Psoas muscle (tissue), 8 donors: ENCODE measurements around the gene TMED7. TPM values are rescaled to one million over a fixed set of nuclear protein-coding genes. Genes with fewer than 3 reads are reported as not detected.

Experiments used
- ATAC-seq, 4 donors: fragments of 200-7000 bp; cut with Tn5 transposase; one replicate each; pipeline ENCODE4 v1.9.1; 2020; ENCODE audit warnings: moderate library complexity in 3 of 4, mild to moderate bottlenecking in 2 of 4
- DNase-seq, 2 donors: peaks; one replicate each; pipeline ENCODE4 v3.0.0-alpha.2; 2020
- H3K27ac ChIP-seq: fragments of 200-600 bp; one replicate; pipeline ENCODE4 v1.8.0; 2022
- H3K27me3 ChIP-seq, 3 donors: fragments of 200-600 bp in 1 of 3; one replicate each; pipeline versions ENCODE4 v1.6.1 to v1.8.0; 2013 to 2022; ENCODE audit warnings: low read length in 2 of 3, mild to moderate bottlenecking in 2 of 3, moderate library complexity in 1 of 3; ENCODE audit not compliant: insufficient read depth in 3 of 3
- H3K36me3 ChIP-seq, 2 donors: fragments of 200-600 bp in 1 of 2; one replicate each; pipeline versions ENCODE4 v1.6.1 to v1.8.0; 2013 to 2022; ENCODE audit warnings: low read depth in 1 of 2, mild to moderate bottlenecking in 1 of 2, moderate library complexity in 1 of 2; ENCODE audit not compliant: insufficient read depth in 1 of 2
- H3K4me1 ChIP-seq: fragments of 200-600 bp; one replicate; pipeline ENCODE4 v1.8.0; 2022
- H3K4me3 ChIP-seq: fragments of 200-600 bp; one replicate; pipeline ENCODE4 v1.8.0; 2022; ENCODE audit warnings: mild to moderate bottlenecking
- H3K9me3 ChIP-seq: fragments of 200-600 bp; one replicate; pipeline ENCODE4 v1.8.0; 2022
- WGBS, 3 donors: extraction: QIAGEN DNeasy Blood & Tissue Kit; methylation state at CpG; one replicate each; pipeline versions ENCODE4 v1.1.6 to v1.1.7; 2013; 5-methylcytosine and 5-hydroxymethylcytosine counted together
- intact Hi-C, 2 donors: fragments of 100-400 bp; cut with DNase I; formaldehyde crosslinking; loops; one replicate each; pipeline versions ENCODE4 v1.11.0 to v1.14.2; 2022
- polyA plus RNA-seq, 3 donors: library from polyadenylated mRNA; stranded (reverse); fragments of 200-250 nt; gene quantifications; one replicate each; pipeline ENCODE4 v1.2.3, GENCODE V29; 2013
- total RNA-seq, 4 donors: library from RNA; stranded (reverse); fragmentation: NEBNext Ultra II Directional in 2 of 4; extraction: Animal tissue kit (Norgen Biotek cat#: 25700) in 2 of 4; gene quantifications; one replicate each; pipeline versions ENCODE4 v1.2.1 to v1.2.4, GENCODE V29; 2021 to 2023
- TF ChIP-seq, protein P1 (sequence below): fragments of 200-600 bp; IDR thresholded peaks from one replicate; pipeline ENCODE4 v1.8.0; 2022; ENCODE audit warnings: antibody characterized with exemption
- donor health status: healthy with polysubstance abuse.
- donor health status: DM: no; HTN: no; CAD: no; lungs with moderate emphysema.
- donor health status: Bipolar disorder and iron deficiency.
- donor health status: healthy.
- donor health status: DM: yes; HTN: yes; CAD: no.
- donor health status: DM: no; HTN: no; CAD: no.
- donor health status: DM: no; HTN: no; CAD: no.
- donor health status: DM: yes; HTN: yes; CAD: no.

Gene TMED7
- total and polyA plus RNA-seq, 7 donors = 18.3 to 59.0 (median 34.2) TPM

DNA sequence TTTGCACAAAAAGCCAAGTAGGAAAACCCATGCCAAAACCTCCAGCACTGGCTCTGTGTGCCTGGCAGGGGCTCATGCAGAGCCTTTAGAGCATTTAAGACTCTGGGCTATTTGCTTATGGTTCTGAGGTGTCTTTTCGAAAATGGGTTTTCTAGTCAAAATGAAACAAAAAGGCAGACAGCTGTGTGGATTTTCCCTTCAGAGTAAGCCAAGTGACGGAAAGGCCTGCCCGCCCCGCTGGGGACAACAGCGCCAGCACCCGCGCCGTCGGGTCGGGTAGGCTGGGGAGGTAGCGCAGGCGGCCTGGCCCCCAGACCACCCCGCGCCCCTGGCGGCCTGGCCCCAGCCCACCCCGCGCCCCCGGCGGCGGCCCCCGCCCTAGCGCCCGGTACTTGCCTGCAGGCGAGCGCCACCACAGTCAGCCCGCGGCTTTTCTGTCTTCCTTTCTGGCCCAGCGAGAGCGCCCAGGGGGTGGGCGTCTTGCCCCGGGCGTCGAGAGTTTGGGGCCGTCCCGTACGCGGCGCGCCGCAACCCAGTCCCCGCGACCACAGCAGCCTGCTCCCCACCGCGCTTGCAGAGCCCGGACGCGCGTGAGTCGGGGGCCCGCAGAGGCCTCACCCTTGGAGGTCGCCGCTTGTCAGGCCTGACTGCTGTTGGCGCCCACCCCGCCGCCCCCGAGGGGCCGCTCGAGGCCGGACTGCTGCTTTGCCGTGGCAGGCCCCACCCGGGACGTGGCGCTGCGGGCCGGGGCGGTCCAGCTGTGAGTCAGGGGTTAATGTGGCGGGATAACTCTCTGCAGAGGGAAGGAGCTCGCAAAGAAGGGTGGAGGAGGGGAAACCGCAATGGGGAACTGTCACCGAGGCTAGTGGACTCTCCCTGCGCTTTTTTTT, 23.9 kb downstream of the TMED7 start, which contains the start of gene TICAM2:
TSS of gene TICAM2 (minus strand) at position 779 of the 890 bp plus-strand sequence. CDS start 21,223 bp downstream, outside the sequence.
- intact Hi-C loops = loop anchor here in 1 of 2 donors (2.0 kb wide), 1 partner anchor 23 kb away; no protein-coding TSS in a partner anchor
- H3K27ac ChIP-seq = peak within 1 kb of the TSS; percentile 95
- DNase-seq (peak; percentile 67 to 81), ATAC-seq (peak; percentile 86 to 89 (median 88))
- TF ChIP-seq, protein P1, sequence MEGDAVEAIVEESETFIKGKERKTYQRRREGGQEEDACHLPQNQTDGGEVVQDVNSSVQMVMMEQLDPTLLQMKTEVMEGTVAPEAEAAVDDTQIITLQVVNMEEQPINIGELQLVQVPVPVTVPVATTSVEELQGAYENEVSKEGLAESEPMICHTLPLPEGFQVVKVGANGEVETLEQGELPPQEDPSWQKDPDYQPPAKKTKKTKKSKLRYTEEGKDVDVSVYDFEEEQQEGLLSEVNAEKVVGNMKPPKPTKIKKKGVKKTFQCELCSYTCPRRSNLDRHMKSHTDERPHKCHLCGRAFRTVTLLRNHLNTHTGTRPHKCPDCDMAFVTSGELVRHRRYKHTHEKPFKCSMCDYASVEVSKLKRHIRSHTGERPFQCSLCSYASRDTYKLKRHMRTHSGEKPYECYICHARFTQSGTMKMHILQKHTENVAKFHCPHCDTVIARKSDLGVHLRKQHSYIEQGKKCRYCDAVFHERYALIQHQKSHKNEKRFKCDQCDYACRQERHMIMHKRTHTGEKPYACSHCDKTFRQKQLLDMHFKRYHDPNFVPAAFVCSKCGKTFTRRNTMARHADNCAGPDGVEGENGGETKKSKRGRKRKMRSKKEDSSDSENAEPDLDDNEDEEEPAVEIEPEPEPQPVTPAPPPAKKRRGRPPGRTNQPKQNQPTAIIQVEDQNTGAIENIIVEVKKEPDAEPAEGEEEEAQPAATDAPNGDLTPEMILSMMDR = no peak
- H3K27me3 ChIP-seq = no peaks in the 10 kb centered on the region
- H3K36me3 ChIP-seq = no peaks in the 10 kb centered on the region
- peaks cover 49% of the 10 kb centered on the region for H3K4me1 ChIP-seq
- 0% methylated on average over 38 to 71 of the region's 71 CpGs for WGBS, 3 donors
- H3K9me3 ChIP-seq = no peaks in the 10 kb centered on the region
- peak within 1 kb of the TSS; percentile 88 for H3K4me3 ChIP-seq

- Histone ChIP-seq H3K9me3 (no peaks in the 10 kb centered on the region), H3K4me1 (peaks cover 46% of the 10 kb centered on the region), H3K27ac (peak overlapping the region; percentile 95), H3K4me3 (peak overlapping the region; percentile 88), H3K27me3 (no peaks in the 10 kb centered on the region), H3K36me3 (no peaks in the 10 kb centered on the region)
- TF ChIP-seq, protein P1 = no peak
- no peak for DNase-seq
- ATAC-seq = no peak
- WGBS, 3 donors = 83 to 92% (median 89%) methylated on average over 3 of the region's 3 CpGs
- intact Hi-C loops = no loop called here
Observed at GRCh38 chr5:115600766-115601165, 25.1 kb downstream of the TMED7 start.

DNA sequence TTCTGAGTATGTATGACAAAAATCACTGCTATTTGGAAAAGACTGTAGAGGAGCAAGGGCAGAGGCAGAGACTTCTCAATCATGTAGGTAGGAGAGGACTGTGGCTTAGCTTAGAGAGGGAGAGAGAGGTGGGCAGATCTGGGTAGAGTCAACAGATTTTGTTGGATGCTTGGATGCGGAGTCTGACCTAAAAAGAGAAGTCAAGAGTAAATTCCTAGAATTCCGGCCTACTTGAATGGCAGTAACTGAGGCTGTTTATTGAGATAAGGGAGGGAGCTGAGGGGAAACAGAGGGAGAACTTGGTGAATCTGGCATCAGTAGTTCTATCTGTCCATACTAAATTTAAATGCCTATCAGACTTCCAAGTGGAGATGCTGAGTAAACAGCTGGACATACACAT, 25.9 kb downstream of the TMED7 start:
- peak overlapping the region; percentile 95 for H3K27ac ChIP-seq
- H3K4me1 ChIP-seq = peaks cover 54% of the 10 kb centered on the region
- TF ChIP-seq, protein P1 = no peak
- H3K9me3 ChIP-seq = no peaks in the 10 kb centered on the region
- 48 to 82% (median 58%) methylated on average over 2 of the region's 2 CpGs for WGBS, 3 donors
- ATAC-seq (no peak), DNase-seq (no peak)
- no peaks in the 10 kb centered on the region for H3K36me3 ChIP-seq
- intact Hi-C loops = no loop called here
- peak overlapping the region; percentile 88 for H3K4me3 ChIP-seq
- no peaks in the 10 kb centered on the region for H3K27me3 ChIP-seq

- Histone ChIP-seq H3K36me3 (no peaks in the 10 kb centered on the region), H3K27ac (peak overlapping the region; percentile 95), H3K9me3 (no peaks in the 10 kb centered on the region), H3K4me1 (peaks cover 58% of the 10 kb centered on the region), H3K27me3 (no peaks in the 10 kb centered on the region), H3K4me3 (peak overlapping the region; percentile 88)
- ATAC-seq (peak in 3 of 4 donors; percentile 40 to 48 (median 48)), DNase-seq (no peak)
- intact Hi-C loops = no loop called here
- 31 to 56% (median 36%) methylated on average over 1 of the region's 1 CpG for WGBS, 3 donors
- TF ChIP-seq, protein P1 = no peak
Observed at GRCh38 chr5:115599502-115599901, 26.3 kb downstream of the TMED7 start.
